OCI-LY1 (cell line): ENCODE data around the gene CTTNBP2.

Experiments used
- H2AFZ ChIP-seq: fragments of 200-600 bp; sonication (generic), shearing (Covaris generic); 2 replicates; pipeline ENCODE4 v1.6.0; 2014; ENCODE audit warnings: antibody characterized with exemption, mild to moderate bottlenecking, low read length
- H3F3A ChIP-seq: fragments of 200-600 bp; sonication (generic), shearing (Covaris generic); 2 replicates; pipeline ENCODE4 v1.6.0; 2014; ENCODE audit warnings: mild to moderate bottlenecking, antibody characterized with exemption, low read length, moderate library complexity; ENCODE audit not compliant: insufficient read depth
- H3K27ac ChIP-seq: fragments of 200-600 bp; sonication (generic); 2 replicates; pipeline ENCODE4 v1.5.1; 2014; ENCODE audit warnings: low read length, mixed run types, mild to moderate bottlenecking, low read depth; ENCODE audit not compliant: poor library complexity, severe bottlenecking
- H3K27me3 ChIP-seq: fragments of 200-600 bp; sonication (generic); 2 replicates; pipeline ENCODE4 v1.6.0; 2014; ENCODE audit warnings: antibody characterized with exemption, mild to moderate bottlenecking, low read length, moderate library complexity; ENCODE audit not compliant: insufficient read depth
- H3K36me3 ChIP-seq: fragments of 200-600 bp; sonication (generic); 2 replicates; pipeline ENCODE4 v1.6.1; 2014; ENCODE audit warnings: mild to moderate bottlenecking, antibody characterized with exemption, low read length, moderate library complexity, mixed read lengths; ENCODE audit not compliant: insufficient read depth
- H3K4me1 ChIP-seq: fragments of 200-600 bp; sonication (generic); 2 replicates; pipeline ENCODE4 v1.5.1; 2014; ENCODE audit warnings: mild to moderate bottlenecking, low read length, moderate library complexity; ENCODE audit not compliant: insufficient read depth, severe bottlenecking
- H3K4me2 ChIP-seq: fragments of 200-600 bp; sonication (generic), shearing (Covaris generic); 2 replicates; pipeline ENCODE4 v1.6.1; 2014; ENCODE audit warnings: low read length
- H3K4me3 ChIP-seq: fragments of 200-600 bp; sonication (generic); 2 replicates; pipeline ENCODE4 v1.5.1; 2014; ENCODE audit warnings: low read length, low read depth, mild to moderate bottlenecking, mixed read lengths; ENCODE audit not compliant: poor library complexity, severe bottlenecking
- H3K79me2 ChIP-seq: fragments of 200-600 bp; shearing (Covaris generic); 2 replicates; pipeline ENCODE4 v1.6.1; 2016; ENCODE audit warnings: mixed run types, low read length, mixed read lengths; ENCODE audit not compliant: insufficient read depth
- H3K9ac ChIP-seq: fragments of 200-600 bp; sonication (generic), shearing (Covaris generic); 2 replicates; pipeline ENCODE4 v1.6.1; 2014; ENCODE audit warnings: mild to moderate bottlenecking, low read length, mixed read lengths
- H3K9me2 ChIP-seq: fragments of 200-600 bp; sonication (generic), shearing (Covaris generic); 2 replicates; pipeline ENCODE4 v1.6.1; 2014; ENCODE audit warnings: low read depth, mild to moderate bottlenecking, low read length, mixed read lengths
- H3K9me3 ChIP-seq: fragments of 200-600 bp; shearing (Covaris generic); 2 replicates; pipeline ENCODE4 v1.6.1; 2014; ENCODE audit warnings: low read length, mixed read lengths
- H4K20me1 ChIP-seq: fragments of 200-600 bp; sonication (generic), shearing (Covaris generic); 2 replicates; pipeline ENCODE4 v1.6.0; 2016; ENCODE audit warnings: mild to moderate bottlenecking, low read length; ENCODE audit not compliant: insufficient read depth
- EZH2 ChIP-seq: fragments of 200-600 bp; sonication (generic), shearing (Covaris generic); IDR thresholded peaks from 2 replicates; pipeline ENCODE4 v1.8.0; 2017; ENCODE audit warnings: borderline replicate concordance, mixed run types, mild to moderate bottlenecking, antibody characterized with exemption, low read length, moderate library complexity, mixed read lengths
- TF ChIP-seq, protein P1 (sequence below): fragments of 200-600 bp; sonication (generic), shearing (Covaris generic); IDR thresholded peaks from 2 replicates; pipeline ENCODE4 v1.5.1; 2017; ENCODE audit warnings: mild to moderate bottlenecking, antibody characterized with exemption, low read length, moderate library complexity, mixed read lengths

CTTNBP2 gene

GRCh38 chr7:117767951-117768350 is 105.3 kb downstream of the CTTNBP2 start:
- Histone ChIP-seq H3K4me1 (no peaks in the 10 kb centered on the region), H3K4me3 (no peak overlapping the region), H3K4me2 (no peak overlapping the region), H3K27me3 (no peaks in the 10 kb centered on the region), H3F3A (no peaks in the 10 kb centered on the region), H3K9me2 (no peaks in the 10 kb centered on the region), H3K36me3 (no peaks in the 10 kb centered on the region), H4K20me1 (no peaks in the 10 kb centered on the region), H3K9ac (no peak overlapping the region), H3K9me3 (no peaks in the 10 kb centered on the region), H3K79me2 (no peaks in the 10 kb centered on the region), H2AFZ (no peak overlapping the region), H3K27ac (no peak overlapping the region)
- TF ChIP-seq, protein P1, sequence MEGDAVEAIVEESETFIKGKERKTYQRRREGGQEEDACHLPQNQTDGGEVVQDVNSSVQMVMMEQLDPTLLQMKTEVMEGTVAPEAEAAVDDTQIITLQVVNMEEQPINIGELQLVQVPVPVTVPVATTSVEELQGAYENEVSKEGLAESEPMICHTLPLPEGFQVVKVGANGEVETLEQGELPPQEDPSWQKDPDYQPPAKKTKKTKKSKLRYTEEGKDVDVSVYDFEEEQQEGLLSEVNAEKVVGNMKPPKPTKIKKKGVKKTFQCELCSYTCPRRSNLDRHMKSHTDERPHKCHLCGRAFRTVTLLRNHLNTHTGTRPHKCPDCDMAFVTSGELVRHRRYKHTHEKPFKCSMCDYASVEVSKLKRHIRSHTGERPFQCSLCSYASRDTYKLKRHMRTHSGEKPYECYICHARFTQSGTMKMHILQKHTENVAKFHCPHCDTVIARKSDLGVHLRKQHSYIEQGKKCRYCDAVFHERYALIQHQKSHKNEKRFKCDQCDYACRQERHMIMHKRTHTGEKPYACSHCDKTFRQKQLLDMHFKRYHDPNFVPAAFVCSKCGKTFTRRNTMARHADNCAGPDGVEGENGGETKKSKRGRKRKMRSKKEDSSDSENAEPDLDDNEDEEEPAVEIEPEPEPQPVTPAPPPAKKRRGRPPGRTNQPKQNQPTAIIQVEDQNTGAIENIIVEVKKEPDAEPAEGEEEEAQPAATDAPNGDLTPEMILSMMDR, result no peak

GRCh38 chr7:117766913-117767312 is 106.3 kb downstream of the CTTNBP2 start:
- Histone ChIP-seq H2AFZ (no peak overlapping the region), H4K20me1 (no peaks in the 10 kb centered on the region), H3K4me1 (no peaks in the 10 kb centered on the region), H3K27me3 (no peaks in the 10 kb centered on the region), H3K9me2 (no peaks in the 10 kb centered on the region), H3K9ac (no peak overlapping the region), H3K4me2 (no peak overlapping the region), H3K4me3 (no peak overlapping the region), H3K27ac (no peak overlapping the region), H3K36me3 (no peaks in the 10 kb centered on the region), H3K79me2 (no peaks in the 10 kb centered on the region), H3F3A (no peaks in the 10 kb centered on the region), H3K9me3 (no peaks in the 10 kb centered on the region)
- TF ChIP-seq, protein P1, result no peak
- TF ChIP-seq EZH2, result no peak

DNA sequence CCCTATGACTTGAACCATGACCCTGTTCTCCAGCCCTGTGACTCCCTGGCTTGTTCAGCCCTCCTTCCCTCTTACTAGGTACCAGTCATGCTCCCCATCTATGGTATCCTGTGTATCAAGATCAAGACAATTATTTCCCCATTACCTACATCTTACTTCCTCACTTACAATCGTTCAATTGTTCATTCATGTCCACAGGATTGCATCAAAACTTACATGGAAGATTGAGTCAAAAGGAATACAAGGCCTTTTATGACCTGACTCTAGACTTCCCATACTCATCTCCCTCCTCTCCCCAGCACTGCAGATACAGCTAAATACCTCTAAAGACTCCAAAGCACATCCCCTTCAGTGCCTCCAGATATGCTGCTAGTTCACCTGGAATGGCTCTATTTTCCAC is 109.2 kb downstream of the CTTNBP2 start:
- H3F3A ChIP-seq, result no peaks in the 10 kb centered on the region
- H4K20me1 ChIP-seq, result no peaks in the 10 kb centered on the region
- H3K27me3 ChIP-seq, result no peaks in the 10 kb centered on the region
- no peaks in the 10 kb centered on the region for H3K9me2 ChIP-seq
- no peak overlapping the region for H2AFZ ChIP-seq
- no peak overlapping the region for H3K4me3 ChIP-seq
- H3K4me1 ChIP-seq, result no peaks in the 10 kb centered on the region
- H3K9me3 ChIP-seq, result no peaks in the 10 kb centered on the region
- TF ChIP-seq, protein P1, result no peak
- no peak for TF ChIP-seq EZH2
- H3K27ac ChIP-seq, result no peak overlapping the region
- no peak overlapping the region for H3K4me2 ChIP-seq
- H3K36me3 ChIP-seq, result no peaks in the 10 kb centered on the region
- H3K79me2 ChIP-seq, result no peaks in the 10 kb centered on the region
- H3K9ac ChIP-seq, result no peak overlapping the region
